NCI-H82 treated with DMSO at 0.1 percent for 48 hours (cell line): ENCODE data around the gene GRAMD1A.

Experiments
- DNase-seq: peaks from one replicate; lab custom pipeline; 2025; ENCODE audit not compliant: unreplicated experiment; lab: John Stamatoyannopoulos, UW

Gene GRAMD1A

DNA sequence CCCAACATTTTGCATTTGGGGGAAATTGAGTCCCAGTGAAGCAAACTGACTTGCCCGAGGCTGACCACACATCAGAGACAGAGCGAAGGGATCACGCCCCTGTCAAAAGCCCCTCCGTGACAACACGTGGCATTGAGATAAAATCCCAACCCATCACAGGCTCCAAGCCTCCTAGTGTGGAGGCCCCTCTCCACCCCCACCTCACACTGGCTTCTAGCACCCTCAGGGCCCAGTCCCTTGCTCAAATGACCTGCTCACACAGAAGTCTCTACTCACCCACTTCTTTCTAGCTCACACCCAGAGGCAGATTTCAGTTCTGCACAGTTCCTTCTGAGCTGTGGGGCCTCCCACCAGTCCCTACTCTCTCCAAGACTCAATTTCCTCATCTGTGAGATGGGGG is 51.7 kb downstream of the GRAMD1A start:
- DNase-seq, result no peak

DNA sequence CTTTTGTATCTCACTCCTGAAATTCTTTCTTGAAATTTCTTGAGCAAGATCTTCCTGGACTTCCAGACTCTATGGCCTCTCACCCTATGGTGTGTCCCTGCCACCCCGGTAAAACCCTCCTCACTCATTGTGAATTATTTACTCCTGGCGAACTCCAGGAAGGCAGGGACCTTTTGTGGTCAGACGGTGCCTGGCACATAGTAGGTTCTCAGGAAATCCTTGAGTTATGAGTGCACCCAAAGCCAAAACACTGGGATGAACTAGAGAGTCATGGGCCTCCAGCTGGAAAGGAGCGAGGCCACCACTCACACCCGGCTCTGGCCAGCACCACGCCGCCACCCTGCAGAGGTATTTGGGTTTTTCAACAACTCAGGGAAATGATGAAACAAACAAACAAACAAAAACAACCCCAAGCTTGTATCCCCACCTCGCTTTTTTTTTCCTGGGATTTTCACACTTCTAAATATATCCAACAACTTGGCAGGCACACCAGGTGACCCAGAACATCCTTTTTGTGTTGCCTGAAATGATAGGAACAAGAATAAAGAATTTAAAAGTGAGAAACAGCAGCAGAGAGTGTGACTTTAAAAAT is 52.6 kb downstream of the GRAMD1A start:
- no peak for DNase-seq

DNA sequence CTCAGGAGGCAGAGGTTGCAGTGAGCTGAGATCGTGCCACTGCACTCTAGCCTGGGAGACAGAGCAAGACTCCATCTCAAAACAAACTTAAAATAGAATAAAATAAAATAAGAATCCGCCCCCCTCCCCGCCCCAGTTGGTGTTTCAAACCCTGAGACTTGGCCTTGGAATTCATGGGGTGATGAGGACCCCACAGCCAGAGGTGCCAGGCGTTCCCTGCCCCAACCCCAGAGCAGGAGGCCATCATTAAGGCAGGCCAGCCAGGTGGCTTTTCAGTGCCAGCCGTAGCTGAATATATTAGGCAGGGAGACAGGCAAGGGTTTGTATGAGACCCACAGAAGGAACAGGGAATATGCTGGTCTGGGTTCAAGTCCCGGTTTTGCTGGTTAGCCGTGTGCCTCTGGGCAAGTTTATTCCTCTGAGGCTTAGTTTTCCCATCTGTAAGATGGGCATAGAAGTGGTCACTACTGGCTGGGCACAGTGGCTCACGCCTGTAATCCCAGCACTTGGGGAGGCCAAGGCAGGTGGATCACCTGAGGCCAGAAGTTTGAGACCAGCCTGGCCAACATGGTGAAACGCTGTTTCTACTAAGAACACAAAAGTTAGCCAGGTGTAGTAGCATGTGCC is 53.7 kb downstream of the GRAMD1A start:
- no peak for DNase-seq

DNA sequence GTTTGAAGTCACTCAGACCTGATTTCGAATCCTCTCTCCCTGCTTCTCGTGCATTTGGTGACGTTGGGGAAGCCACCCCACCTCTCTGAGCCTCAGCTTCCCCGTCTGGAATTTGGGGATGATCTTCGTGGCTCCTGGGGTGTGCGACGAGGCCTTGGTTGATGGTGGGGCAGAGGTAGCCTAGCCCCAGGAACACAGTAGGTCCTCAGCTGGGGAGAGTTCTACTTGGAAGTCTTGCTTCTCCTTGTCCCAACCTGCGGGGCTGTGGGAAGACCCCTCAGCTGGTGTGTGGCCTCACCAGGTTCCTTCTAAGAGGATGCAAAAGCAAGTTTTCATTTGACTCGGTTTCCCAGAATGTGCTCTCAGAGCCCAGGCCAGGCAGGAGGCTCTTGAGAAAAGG is 54.5 kb downstream of the GRAMD1A start:
- no peak for DNase-seq

DNA sequence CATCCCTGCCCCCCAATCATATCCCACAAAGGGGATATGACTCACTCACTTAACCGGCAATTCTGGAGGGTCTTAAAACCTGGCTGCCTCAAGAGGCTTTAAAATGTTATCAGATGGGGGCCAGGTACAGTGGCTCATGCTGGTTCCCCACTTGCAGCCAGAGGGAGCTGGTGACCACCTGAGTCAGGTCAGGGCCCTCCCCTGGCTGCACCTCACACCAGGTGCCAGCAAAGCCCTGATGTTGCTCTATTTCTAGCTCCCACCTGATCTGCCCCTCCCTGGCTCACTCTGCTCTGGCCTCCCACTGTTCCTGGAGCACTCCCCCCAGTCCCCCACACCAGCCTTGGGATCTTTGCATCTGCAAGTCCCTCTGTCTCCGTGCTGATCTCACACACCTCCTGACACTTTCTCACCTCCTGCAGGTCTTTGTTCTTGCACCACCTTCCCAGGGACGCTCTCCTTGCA is 55.6 kb downstream of the GRAMD1A start:
- DNase-seq, result no peak

DNA sequence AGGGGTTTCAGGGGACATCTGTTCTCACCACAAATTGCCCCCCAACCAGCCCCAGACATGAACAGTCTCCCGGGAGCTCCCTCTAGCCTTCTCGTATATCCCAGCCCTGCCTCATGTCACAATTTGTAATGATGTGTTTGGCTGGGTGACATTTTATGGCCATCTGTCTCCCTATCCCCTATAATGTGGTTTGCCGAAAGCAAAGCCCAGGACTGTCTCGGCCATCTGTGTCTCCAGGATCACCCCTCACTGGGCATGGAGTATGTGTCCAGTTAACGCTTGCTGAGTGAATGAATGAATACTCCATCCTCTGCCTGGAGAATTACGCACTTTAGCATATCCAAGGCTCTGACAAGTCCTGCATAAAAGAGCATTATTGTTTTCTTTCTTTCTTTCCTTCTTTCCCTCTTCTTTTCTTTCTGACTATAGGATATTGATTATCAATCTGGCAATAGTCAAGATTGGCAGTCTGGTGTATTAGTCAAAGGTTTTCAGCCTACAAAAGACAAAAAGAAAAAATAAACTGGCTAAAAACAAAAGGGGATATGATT is 56.5 kb downstream of the GRAMD1A start:
- peak; percentile 26 for DNase-seq

DNA sequence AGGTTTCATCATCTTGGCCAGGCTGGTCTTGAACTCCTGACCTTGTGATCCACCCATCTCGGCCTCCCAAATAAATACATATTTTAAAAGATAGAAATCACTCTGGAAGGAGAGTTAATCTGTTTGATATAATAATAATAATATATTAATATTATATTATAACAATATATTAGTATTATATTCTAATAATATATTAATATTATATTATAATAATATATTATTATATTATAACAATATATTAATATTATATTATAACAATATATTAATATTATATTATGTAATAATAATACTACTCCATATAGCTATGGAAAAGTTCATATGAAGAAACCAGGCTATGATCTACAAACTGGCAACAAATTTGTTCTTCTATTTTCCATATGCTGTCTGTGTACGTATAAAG is 58.2 kb downstream of the GRAMD1A start:
- DNase-seq, result no peak

DNA sequence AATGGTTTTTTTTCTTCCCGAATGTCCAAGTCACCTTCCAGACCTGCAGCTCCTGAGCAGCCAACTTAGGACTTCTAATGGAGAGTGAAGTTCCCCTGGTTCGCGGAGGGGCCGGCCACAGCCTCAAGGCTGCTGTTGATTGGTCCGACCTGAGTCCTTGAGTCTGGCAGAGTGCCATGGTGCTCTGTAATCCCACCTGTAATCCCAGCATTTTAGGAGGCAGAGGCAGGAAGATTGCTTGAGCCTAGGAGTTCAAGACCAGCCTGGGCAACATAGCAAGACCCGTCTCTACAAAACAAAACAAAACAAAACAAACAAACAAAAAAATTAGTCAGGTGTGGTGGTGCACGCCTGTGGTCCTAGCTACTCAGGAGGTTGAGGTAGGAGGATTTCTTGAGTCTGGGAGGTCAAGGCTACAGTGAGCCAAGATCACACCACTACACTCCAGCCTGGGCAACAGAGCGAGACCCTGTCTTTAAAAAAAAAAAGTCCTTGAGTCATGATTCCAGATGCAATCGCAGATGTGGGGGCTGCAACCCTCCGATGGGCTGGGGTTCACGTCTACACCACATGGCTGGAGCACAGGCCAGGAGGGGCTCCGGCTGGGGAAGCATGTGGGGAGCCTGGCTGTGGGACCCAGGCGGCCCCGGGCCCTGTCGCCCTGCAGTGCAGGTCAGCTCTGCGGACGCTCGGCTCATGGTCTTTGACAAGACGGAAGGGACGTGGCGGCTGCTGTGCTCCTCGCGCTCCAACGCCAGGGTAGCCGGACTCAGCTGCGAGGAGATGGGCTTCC is 59.1 kb downstream of the GRAMD1A start:
- no peak for DNase-seq

DNA sequence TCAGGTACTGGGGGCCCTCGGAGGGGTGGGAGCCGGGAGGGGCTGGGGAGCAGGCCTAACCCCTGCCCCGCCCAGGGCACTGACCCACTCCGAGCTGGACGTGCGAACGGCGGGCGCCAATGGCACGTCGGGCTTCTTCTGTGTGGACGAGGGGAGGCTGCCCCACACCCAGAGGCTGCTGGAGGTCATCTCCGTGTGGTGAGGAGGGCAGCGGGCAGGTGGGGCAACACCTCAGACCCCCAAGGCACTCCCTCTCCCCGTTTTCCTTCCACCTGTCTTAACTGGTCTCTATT is 59.6 kb downstream of the GRAMD1A start:
- DNase-seq, result no peak

DNA sequence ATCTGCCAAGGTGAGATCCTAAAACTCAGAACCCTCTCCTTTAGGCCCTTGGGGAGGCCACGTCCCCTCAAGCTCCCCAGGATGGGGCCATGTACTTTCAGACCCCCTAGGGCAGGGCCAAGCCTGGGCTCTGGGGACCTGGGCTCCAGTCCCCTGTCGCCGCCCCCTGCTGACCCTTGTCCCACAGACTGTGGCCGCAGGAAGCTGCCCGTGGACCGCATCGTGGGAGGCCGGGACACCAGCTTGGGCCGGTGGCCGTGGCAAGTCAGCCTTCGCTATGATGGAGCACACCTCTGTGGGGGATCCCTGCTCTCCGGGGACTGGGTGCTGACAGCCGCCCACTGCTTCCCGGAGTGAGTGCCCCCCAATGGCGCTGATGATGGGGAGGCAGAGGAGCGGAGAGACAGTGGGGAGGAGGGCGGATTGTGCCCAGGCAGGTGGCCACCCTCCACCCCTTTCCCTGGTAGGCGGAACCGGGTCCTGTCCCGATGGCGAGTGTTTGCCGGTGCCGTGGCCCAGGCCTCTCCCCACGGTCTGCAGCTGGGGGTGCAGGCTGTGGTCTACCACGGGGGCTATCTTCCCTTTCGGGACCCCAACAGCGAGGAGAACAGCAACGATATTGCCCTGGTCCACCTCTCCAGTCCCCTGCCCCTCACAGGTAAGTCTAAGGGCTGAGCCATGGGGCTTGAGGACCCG is 60.2 kb downstream of the GRAMD1A start:
- no peak for DNase-seq

DNA sequence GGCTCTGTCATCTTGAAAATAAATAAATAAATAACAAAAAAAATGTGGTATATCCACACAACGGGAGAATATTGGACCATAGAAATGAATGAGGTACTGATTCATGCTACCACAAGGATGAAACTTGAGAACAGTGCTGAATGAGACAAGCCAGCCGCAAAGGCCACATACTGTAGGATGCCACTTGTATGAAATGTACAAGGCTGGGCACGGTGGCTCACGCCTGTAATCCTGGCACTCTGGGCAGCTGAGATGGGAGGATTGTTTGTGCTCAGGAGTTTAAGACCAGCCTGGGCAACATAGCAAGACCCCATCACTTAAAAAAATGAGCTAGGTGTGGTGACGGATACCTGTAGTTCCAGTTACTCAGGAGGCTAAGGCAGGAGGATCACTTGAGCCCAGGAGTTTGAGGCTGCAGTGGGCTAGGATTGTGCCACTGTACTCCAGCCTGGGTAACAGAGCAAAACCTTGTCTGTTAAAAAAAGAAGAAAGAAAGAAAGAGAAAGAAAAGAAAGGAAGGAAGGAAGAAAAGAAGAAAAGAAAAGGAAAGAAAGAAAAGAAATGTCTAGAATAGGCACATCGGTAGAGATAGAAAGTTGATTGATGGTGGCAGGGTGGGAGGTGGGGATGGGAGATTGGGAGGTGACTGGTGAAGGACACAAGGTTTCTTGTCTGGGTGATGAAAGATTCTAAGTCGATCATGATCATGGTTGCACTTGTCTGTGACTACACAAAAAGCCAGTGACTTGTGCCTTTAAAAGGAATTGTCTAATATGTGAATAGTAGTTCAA is 61.7 kb downstream of the GRAMD1A start:
- DNase-seq, result no peak

DNA sequence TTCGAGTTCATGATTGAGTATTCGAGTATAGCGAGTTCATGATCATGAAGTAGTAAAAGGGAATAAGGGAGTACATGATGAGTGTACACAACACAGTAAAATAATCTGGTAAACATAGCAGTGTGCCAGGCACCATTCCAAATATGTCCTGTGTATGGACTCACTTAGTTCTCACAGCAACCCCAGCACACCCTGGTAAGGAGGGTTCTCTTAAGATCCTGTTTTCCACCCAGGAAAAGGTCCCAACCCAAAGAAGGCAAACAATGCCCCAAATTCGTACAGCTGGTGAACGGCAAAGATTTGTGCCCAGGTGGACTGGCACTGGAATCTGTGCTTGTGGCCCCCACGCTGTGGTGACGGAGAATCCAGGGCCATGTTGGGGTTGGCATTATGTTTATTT is 62.8 kb downstream of the GRAMD1A start:
- DNase-seq, result no peak

DNA sequence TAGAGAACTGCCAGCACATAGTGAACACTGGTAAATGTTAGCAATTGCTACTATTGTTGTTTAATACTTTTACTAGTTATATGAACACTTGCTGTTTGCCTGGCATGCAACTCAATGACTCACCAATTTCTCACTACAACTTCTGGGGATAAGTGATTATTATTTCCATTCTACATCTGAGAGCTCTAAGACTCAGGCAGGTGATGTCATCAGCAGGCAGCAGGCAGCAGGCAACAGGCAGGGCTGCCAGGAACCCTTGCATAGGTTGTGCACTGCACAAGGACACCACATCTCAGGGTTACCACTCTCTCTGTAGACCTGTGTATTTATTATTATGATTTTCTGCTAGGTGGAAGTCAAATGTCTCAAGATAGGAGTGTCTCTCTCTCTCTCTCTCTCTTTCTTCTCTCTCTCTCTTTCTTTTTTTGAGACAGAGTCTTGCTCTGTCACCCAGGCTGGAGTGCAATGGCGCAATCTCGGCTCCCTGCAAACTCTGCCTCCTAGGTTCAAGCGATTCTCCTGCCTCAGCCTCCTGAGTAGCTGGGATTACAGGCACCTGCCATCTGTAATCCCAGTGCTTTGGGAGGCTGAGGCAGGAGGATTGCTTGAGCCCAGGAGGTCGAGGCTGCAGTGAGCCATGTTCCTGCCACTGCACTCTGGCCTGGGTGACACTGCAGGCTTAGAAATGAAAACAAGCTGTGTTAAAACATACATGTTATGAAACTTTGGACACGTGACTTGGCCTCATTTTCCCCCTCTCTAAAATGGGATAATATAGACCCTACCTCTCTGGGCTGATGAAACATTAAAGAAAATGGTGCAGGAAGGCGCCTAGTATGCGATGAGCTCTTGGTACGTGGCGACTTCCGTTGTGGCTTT is 64.1 kb downstream of the GRAMD1A start:
- no peak for DNase-seq

DNA sequence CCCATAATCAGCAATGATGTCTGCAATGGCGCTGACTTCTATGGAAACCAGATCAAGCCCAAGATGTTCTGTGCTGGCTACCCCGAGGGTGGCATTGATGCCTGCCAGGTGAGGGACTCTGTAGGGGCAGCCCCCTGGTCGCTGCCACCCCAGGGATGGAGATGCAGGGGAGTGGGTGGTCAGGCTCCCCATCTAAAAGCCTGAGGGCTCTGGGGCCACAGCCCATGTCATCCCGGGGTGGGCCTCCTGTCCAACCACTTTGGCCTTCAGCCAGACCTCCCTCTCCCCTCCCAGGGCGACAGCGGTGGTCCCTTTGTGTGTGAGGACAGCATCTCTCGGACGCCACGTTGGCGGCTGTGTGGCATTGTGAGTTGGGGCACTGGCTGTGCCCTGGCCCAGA is 65.5 kb downstream of the GRAMD1A start:
- DNase-seq, result no peak

DNA sequence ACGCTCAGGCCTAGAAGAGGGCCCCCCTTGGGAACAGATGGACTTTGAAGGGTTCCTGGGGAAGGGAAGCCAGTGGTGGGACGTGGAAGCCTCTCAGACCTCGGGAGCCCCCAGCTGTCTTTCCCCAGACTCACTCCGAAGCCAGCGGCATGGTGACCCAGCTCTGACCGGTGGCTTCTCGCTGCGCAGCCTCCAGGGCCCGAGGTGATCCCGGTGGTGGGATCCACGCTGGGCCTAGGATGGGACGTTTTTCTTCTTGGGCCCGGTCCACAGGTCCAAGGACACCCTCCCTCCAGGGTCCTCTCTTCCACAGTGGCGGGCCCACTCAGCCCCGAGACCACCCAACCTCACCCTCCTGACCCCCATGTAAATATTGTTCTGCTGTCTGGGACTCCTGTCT is 66.0 kb downstream of the GRAMD1A start:
- no peak for DNase-seq

DNA sequence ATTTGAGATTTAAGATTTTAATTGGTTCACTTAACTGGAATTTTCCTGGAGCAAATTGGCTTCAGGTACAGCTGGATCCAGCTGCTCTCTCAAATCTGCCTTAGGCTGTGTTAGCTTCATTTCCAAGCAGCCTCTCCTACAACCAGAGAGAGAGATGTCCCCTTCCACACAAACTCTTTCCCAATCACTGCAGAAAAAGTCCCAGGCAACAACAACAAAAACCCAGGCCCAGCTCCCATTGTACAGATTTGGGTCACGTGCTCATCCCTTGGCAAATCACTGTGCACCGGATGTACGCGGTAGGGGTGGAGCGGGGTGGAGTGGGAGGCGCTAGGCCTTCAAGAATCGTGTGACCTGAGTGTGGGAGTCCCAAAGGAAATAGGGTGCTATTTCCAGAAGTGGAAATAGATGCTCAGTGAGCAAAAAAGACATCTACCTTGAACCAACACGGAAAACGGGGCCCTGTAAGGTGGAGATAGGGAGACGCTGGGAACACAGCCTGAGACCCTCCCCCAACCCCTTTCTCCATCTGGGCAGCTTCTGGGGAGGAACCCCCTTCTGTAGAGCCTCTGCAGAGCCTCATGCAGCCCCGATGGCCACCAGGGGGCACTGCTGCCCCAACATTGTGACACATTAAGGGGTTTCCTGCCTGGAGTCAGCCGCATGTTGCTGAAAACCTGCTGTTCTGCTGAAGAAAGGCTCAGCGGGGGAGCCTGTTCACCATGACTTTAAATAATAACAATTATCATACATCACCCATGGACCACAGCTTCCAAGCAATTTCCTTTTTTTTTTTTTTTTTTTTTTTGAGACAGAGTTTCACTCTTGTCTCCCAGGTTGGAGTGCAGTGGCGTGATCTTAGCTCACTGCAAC is 66.8 kb downstream of the GRAMD1A start:
- DNase-seq, result peak; percentile 63

DNA sequence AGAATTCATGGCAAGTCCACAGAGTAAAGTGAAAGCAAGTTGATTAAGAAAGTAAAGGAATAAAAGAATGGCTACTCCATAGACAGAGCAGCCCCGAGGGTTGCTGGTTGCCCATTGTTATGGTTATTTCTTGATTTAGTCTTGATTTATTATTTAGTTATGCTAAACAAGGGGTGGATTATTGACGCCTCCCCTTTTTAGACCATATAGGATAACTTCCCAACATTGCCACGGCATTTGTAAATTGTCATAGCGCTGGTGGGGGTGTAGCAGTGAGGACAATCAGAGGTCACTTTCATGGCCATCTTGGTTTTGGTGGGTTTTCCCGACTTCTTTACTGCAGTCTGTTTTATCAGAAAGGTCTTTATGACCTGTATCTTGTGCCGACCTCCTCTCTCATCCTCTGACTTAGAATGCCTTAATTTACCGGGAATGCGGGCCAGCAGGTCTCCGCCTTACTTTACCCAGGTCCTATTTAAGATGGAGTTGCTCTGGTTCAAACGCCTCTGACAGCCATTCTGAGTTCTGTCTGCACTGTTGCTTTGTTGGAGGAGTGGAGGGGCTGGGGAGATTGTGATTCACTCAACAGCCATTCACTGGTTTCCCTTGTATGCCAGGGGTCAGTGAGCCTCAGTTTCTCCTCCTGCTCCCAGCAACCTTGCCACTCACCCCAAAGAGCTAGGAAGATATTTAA is 69.0 kb downstream of the GRAMD1A start:
- DNase-seq, result no peak

DNA sequence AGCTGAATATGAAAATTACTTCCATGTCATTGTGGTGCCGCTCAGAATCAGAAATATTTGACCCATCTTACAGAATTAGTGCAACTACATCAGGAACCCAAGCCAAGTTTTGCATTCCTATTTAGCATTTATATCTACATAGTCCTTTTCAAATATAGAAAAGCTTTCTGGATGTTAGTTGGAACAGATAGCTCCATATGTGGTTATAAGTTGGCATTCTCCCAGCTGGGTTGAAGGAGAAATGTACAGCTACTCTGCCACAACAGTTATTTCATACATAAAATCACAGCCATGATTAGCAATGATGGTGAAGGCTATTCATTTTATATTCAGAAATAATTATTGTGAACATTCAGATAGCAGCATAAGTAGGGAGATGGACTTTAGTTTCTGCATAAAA is 69.6 kb downstream of the GRAMD1A start:
- no peak for DNase-seq
